K562 (cell line): Measurements from ENCODE around the gene AGAP1. TPM values are rescaled to one million over a fixed set of nuclear protein-coding genes. Genes with fewer than 3 reads are reported as not detected.

ENCODE experiments used
- ATAC-seq: fragments of 200-7000 bp; cut with Tn5 transposase; 3 replicates; pipeline ENCODE4 v1.9.1; 2020; ENCODE audit warnings: moderate library complexity
- BruUV-seq: library from RNA; stranded (reverse); fragments of 400-500 nt; replicated peaks from 2 replicates; lab custom pipeline; 2021; lab: Mats Ljungman, UMichigan
- CTCF ChIA-PET: fragments of 300-600 bp; formaldehyde crosslinking; extraction: SDS; loops from one replicate; lab custom pipeline; 2021; ENCODE audit warnings: low intra/inter-chr PET ratio; lab: Yijun Ruan, JAX
- POLR2A ChIA-PET: fragments of 300-600, 350-650 bp; sonication (Branson Sonifier 250); formaldehyde crosslinking; extraction: SDS; loops from one replicate; lab custom pipeline; 2021; ENCODE audit warnings: antibody characterized with exemption, inconsistent platforms; lab: Yijun Ruan, JAX
- DNase-seq, 4 experiments: peaks; one replicate each; pipeline versions ENCODE4 v3.0.0 to v3.0.0-alpha.2; 2011 to 2018; ENCODE audit warnings: low spot score in 3 of 4, mixed read lengths in 3 of 4; ENCODE audit errors: extremely low read depth in 1 of 4
- FAIRE-seq: peaks from 2 replicates; lab custom pipeline; 2011; peaks lifted over from hg19 to GRCh38; lab: Jason Lieb, UNC
- H2AFZ ChIP-seq: 2 replicates; pipeline ENCODE4 v1.6.0; 2011; ENCODE audit warnings: low read depth, low read length, control low read depth, inconsistent platforms
- H3K27ac ChIP-seq: fragments of 200-600 bp; 3 replicates; pipeline ENCODE4 v1.8.0; 2011; ENCODE audit warnings: low read depth, mild to moderate bottlenecking, control low read depth, inconsistent platforms, low read length, moderate library complexity, mixed read lengths; ENCODE audit errors: extremely low read depth
- H3K27me3 ChIP-seq, 2 experiments: fragments of 300-600 bp in 1 of 2; 2 replicates in 1 of 2; 3 replicates in 1 of 2; pipeline versions ENCODE4 v1.6.0 to v1.8.0; 2011; ENCODE audit warnings: inconsistent platforms in 2 of 2, low read length in 2 of 2, mild to moderate bottlenecking in 1 of 2, mixed read lengths in 1 of 2, moderate library complexity in 1 of 2; ENCODE audit not compliant: control insufficient read depth in 2 of 2, insufficient read depth in 2 of 2
- H3K36me3 ChIP-seq: fragments of 300-600 bp; 3 replicates; pipeline ENCODE4 v1.8.0; 2011; ENCODE audit warnings: mild to moderate bottlenecking, low read length, inconsistent platforms; ENCODE audit not compliant: control insufficient read depth, insufficient read depth
- H3K4me1 ChIP-seq, 2 experiments: fragments of 200-600 bp in 1 of 2; replicated peaks in 1 of 2; 2 replicates in 1 of 2; 3 replicates in 1 of 2; pipeline versions ENCODE4 v1.5.1 to v1.8.0; 2011; ENCODE audit warnings: inconsistent platforms in 2 of 2, low read length in 2 of 2, mild to moderate bottlenecking in 1 of 2, mixed read lengths in 1 of 2, moderate library complexity in 1 of 2; ENCODE audit not compliant: control insufficient read depth in 2 of 2, insufficient read depth in 2 of 2
- H3K4me2 ChIP-seq: 2 replicates; pipeline ENCODE4 v1.6.1; 2011; ENCODE audit warnings: low read length, control low read depth, inconsistent platforms, mixed read lengths; ENCODE audit not compliant: insufficient read depth
- H3K4me3 ChIP-seq: fragments of 200-600 bp; sonication (generic), shearing (Covaris generic); 2 replicates; pipeline ENCODE4 v1.5.1; 2016; ENCODE audit warnings: control low read depth, inconsistent platforms
- H3K79me2 ChIP-seq: fragments of 200-600 bp; 3 replicates; pipeline ENCODE4 v1.8.0; 2011; ENCODE audit warnings: low read length, inconsistent platforms; ENCODE audit not compliant: control insufficient read depth, insufficient read depth
- H3K9ac ChIP-seq, 2 experiments: 2 replicates each; pipeline versions ENCODE4 v1.6.0 to v1.6.1; 2011; ENCODE audit warnings: low read depth in 2 of 2, low read length in 2 of 2, control low read depth in 1 of 2, inconsistent platforms in 1 of 2, mild to moderate bottlenecking in 1 of 2, mixed read lengths in 1 of 2; ENCODE audit not compliant: insufficient read depth in 1 of 2
- H3K9me1 ChIP-seq: one replicate; pipeline ENCODE4 v1.6.0; 2011; ENCODE audit warnings: inconsistent platforms, mild to moderate bottlenecking, low read length, moderate library complexity; ENCODE audit not compliant: control insufficient read depth, insufficient read depth
- H3K9me3 ChIP-seq: replicated peaks from 2 replicates; pipeline ENCODE4 v1.5.1; 2011; ENCODE audit warnings: low read depth, low read length, inconsistent platforms; ENCODE audit not compliant: control insufficient read depth, insufficient read depth
- H4K20me1 ChIP-seq: replicated peaks from 2 replicates; pipeline ENCODE4 v1.6.1; 2011; ENCODE audit warnings: low read length, inconsistent platforms, mixed read lengths; ENCODE audit not compliant: control insufficient read depth, insufficient read depth
- CCNT2 ChIP-seq: IDR thresholded peaks from 2 replicates; pipeline ENCODE4 v1.6.1; 2011; ENCODE audit warnings: borderline replicate concordance, low read depth, mild to moderate bottlenecking, moderate library complexity, mixed read lengths, low read length; ENCODE audit not compliant: insufficient read length; ENCODE audit errors: extremely low read depth
- CHD2 ChIP-seq: IDR thresholded peaks from 2 replicates; pipeline ENCODE4 v1.6.1; 2011; ENCODE audit warnings: low read depth, low read length
- MEIS2 ChIP-seq: fragments of 450-650 bp; IDR thresholded peaks from 2 replicates; pipeline ENCODE4 v1.6.1; 2014; ENCODE audit warnings: mild to moderate bottlenecking; ENCODE audit not compliant: partially characterized antibody
- NFXL1 ChIP-seq: fragments of 450-650 bp; formaldehyde crosslinking; IDR thresholded peaks from 2 replicates; pipeline ENCODE4 v1.4.0; 2021; ENCODE audit warnings: mild to moderate bottlenecking
- NR2C1 ChIP-seq, 2 experiments: fragments of 450-650 bp; IDR thresholded peaks; 2 replicates each; pipeline ENCODE4 v1.6.1; 2017; ENCODE audit warnings: mild to moderate bottlenecking in 2 of 2, antibody characterized with exemption in 1 of 2, inconsistent platforms in 1 of 2, missing compliant biosample characterization in 1 of 2, missing genetic modification characterization in 1 of 2
- POU5F1 ChIP-seq: fragments of 150-350 bp; IDR thresholded peaks from 2 replicates; pipeline ENCODE4 v1.6.1; 2014; ENCODE audit warnings: borderline replicate concordance, low read length, low read depth, mild to moderate bottlenecking; ENCODE audit not compliant: partially characterized antibody
- RFX1 ChIP-seq: fragments of 450-650 bp; IDR thresholded peaks from 2 replicates; pipeline ENCODE4 v1.6.1; 2016; ENCODE audit warnings: mild to moderate bottlenecking, moderate library complexity
- RFX5 ChIP-seq: IDR thresholded peaks from 2 replicates; pipeline ENCODE4 v1.6.1; 2011; ENCODE audit warnings: low read depth, mild to moderate bottlenecking, improper control_type of control experiment, low read length
- ZNF212 ChIP-seq: fragments of 450-650 bp; formaldehyde crosslinking; IDR thresholded peaks from 2 replicates; pipeline ENCODE4 v1.4.0; 2020; ENCODE audit warnings: mild to moderate bottlenecking
- WGBS: fragments of 100-300 bp; shearing (Covaris generic); methylation state at CpG from one replicate; pipeline ENCODE4 v1.1.6; 2016; ENCODE audit warnings: low coverage, mixed read lengths; ENCODE audit not compliant: insufficient coverage; ENCODE audit errors: missing lambda C conversion rate; 5-methylcytosine and 5-hydroxymethylcytosine counted together
- in situ Hi-C: fragments of 300-500 bp; cut with MboI; formaldehyde crosslinking; loops from 4 replicates; pipeline ENCODE4 v1.15.0; 2018; ENCODE audit warnings: inconsistent platforms, mixed read lengths
- intact Hi-C: fragments of 100-400 bp; cut with micrococcal nuclease; formaldehyde crosslinking; loops from 2 replicates; pipeline ENCODE4 v1.14.2; 2022
- polyA plus RNA-seq, 8 experiments: library from polyadenylated mRNA; depleted of rRNA in 4 of 8; stranded (reverse) in 5 of 8; unstranded in 3 of 8; fragments of >200 nt; fragmentation: Nextera tagmentation in 2 of 8; fragmentation: Illumina TruSeq in 1 of 8; extraction: Ambion mirVana in 2 of 8; extraction: Trizol in 1 of 8; gene quantifications; 2 replicates each; pipeline versions ENCODE4 v1.2.1 to v1.2.3, GENCODE V29; 2011 to 2014; ENCODE audit warnings: inconsistent platforms in 1 of 8, missing spikeins in 1 of 8
- total RNA-seq, 7 experiments: library from RNA; depleted of rRNA in 6 of 7; stranded (reverse); fragments of >200 nt in 6 of 7; fragmentation: Illumina TruSeq in 2 of 7; extraction: Trizol in 2 of 7; gene quantifications; 2 replicates each; pipeline versions ENCODE4 v1.2.1 to v1.2.3, GENCODE V29; 2011 to 2021; ENCODE audit warnings: low replicate concordance in 1 of 7
- TF ChIP-seq, protein P1 (sequence below): fragments of 450-650 bp; conservative IDR thresholded peaks from 2 replicates; pipeline ENCODE4 v1.6.1; 2016; ENCODE audit warnings: missing genetic modification characterization, low read depth, mild to moderate bottlenecking, missing compliant biosample characterization, moderate library complexity
- TF ChIP-seq, protein P2 (sequence below): fragments of 250-450 bp; sonication (Bioruptor Pico); IDR thresholded peaks from 2 replicates; pipeline ENCODE4 v1.4.0; 2020; ENCODE audit warnings: mild to moderate bottlenecking, moderate library complexity
- TF ChIP-seq, protein P3 (sequence below): fragments of 250-450 bp; sonication (Bioruptor Pico); IDR thresholded peaks from 2 replicates; pipeline ENCODE4 v1.8.0; 2022; ENCODE audit warnings: moderate library complexity, mild to moderate bottlenecking, inconsistent platforms
- TF ChIP-seq, protein P4 (sequence below): fragments of 450-650 bp; formaldehyde crosslinking; IDR thresholded peaks from 2 replicates; pipeline ENCODE4 v1.4.0; 2020; ENCODE audit warnings: mild to moderate bottlenecking, moderate library complexity
- TF ChIP-seq, protein P5 (sequence below): fragments of 250-450 bp; sonication (Bioruptor Pico); IDR thresholded peaks from 2 replicates; pipeline ENCODE4 v1.5.0; 2021

AGAP1 gene
- total and polyA plus RNA-seq, 9 of the 15 experiments (the other 6 are each of a cell fraction or from before 2014, with no cell fraction given): 1.3 to 24.0 (median 10.6) TPM

DNA sequence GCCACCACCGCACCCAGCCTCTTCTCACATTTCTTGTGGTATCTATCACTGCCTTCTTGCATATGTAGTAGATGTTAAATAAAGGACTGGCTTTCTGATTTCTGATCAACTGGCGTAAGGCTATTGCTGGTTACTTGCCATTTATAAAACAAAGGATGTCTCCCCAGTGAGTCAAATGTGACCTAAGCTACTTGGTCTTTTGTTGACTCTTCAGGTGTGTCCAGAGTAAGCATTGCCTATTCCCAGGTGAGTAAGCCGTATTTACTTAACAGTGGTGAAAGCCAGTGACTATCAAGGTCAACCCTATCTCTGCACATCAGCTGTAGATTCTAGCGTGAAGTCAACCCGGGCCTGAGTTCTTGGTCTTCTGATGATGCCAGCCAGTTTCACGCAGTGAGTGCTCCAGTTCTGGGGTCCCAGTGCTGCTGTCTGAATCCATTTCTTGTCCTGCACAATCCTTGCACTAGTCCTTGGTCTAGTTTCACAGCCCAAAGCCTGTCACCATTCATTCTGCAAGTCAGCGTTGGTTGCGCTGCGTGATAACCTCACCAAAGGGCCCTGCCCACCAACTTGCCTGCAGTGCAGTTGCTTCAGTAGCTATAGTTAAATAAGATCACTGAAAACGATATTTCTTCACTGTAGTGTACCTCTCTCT is 554.2 kb downstream of the AGAP1 start:
- ATAC-seq (no peak), DNase-seq (no peak), FAIRE-seq (no peak)
- intact Hi-C loops (no loop called here), in situ Hi-C loops (no loop called here)
- Histone ChIP-seq H3K9me3 (no peaks in the 10 kb centered on the region), H3K27ac (no peak overlapping the region), H3K4me2 (no peak overlapping the region), H3K4me3 (no peak overlapping the region), H3K9ac (no peak overlapping the region), H3K4me1 (no peaks in the 10 kb centered on the region), H2AFZ (no peak overlapping the region), H4K20me1 (no peaks in the 10 kb centered on the region), H3K9me1 (no peaks in the 10 kb centered on the region), H3K36me3 (peaks cover 3% of the 10 kb centered on the region; the same call in 1 of the 3 replicates), H3K27me3 (no peaks in the 10 kb centered on the region), H3K79me2 (no peaks in the 10 kb centered on the region)
- POLR2A ChIA-PET: interaction anchor here (1.0 kb wide), 1 partner anchor 15 kb away, joined by 4 read pairs; no protein-coding TSS in a partner anchor
- 76% methylated on average over 10 of the region's 10 CpGs for WGBS
- CTCF ChIA-PET: no interaction called here
- BruUV-seq: no TSS peak
- TF ChIP-seq, protein P1, sequence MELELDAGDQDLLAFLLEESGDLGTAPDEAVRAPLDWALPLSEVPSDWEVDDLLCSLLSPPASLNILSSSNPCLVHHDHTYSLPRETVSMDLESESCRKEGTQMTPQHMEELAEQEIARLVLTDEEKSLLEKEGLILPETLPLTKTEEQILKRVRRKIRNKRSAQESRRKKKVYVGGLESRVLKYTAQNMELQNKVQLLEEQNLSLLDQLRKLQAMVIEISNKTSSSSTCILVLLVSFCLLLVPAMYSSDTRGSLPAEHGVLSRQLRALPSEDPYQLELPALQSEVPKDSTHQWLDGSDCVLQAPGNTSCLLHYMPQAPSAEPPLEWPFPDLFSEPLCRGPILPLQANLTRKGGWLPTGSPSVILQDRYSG (tag): no peak
- TF ChIP-seq, protein P2, sequence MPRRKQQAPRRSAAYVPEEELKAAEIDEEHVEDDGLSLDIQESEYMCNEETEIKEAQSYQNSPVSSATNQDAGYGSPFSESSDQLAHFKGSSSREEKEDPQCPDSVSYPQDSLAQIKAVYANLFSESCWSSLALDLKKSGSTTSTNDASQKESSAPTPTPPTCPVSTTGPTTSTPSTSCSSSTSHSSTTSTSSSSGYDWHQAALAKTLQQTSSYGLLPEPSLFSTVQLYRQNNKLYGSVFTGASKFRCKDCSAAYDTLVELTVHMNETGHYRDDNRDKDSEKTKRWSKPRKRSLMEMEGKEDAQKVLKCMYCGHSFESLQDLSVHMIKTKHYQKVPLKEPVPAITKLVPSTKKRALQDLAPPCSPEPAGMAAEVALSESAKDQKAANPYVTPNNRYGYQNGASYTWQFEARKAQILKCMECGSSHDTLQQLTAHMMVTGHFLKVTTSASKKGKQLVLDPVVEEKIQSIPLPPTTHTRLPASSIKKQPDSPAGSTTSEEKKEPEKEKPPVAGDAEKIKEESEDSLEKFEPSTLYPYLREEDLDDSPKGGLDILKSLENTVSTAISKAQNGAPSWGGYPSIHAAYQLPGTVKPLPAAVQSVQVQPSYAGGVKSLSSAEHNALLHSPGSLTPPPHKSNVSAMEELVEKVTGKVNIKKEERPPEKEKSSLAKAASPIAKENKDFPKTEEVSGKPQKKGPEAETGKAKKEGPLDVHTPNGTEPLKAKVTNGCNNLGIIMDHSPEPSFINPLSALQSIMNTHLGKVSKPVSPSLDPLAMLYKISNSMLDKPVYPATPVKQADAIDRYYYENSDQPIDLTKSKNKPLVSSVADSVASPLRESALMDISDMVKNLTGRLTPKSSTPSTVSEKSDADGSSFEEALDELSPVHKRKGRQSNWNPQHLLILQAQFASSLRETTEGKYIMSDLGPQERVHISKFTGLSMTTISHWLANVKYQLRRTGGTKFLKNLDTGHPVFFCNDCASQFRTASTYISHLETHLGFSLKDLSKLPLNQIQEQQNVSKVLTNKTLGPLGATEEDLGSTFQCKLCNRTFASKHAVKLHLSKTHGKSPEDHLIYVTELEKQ (CRISPR knock-in tag): no peak
- TF ChIP-seq, protein P3, sequence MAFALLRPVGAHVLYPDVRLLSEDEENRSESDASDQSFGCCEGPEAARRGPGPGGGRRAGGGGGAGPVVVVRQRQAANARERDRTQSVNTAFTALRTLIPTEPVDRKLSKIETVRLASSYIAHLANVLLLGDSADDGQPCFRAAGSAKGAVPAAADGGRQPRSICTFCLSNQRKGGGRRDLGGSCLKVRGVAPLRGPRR: no peak
- TF ChIP-seq CCNT2: no peak
- TF ChIP-seq CHD2: no peak
- TF ChIP-seq, protein P4, sequence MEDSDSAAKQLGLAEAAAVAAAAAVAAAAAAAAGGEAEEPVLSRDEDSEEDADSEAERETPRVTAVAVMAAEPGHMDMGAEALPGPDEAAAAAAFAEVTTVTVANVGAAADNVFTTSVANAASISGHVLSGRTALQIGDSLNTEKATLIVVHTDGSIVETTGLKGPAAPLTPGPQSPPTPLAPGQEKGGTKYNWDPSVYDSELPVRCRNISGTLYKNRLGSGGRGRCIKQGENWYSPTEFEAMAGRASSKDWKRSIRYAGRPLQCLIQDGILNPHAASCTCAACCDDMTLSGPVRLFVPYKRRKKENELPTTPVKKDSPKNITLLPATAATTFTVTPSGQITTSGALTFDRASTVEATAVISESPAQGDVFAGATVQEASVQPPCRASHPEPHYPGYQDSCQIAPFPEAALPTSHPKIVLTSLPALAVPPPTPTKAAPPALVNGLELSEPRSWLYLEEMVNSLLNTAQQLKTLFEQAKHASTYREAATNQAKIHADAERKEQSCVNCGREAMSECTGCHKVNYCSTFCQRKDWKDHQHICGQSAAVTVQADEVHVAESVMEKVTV (CRISPR knock-in tag): no peak
- TF ChIP-seq NR2C1 (IDR thresholded peaks at IDR 0.05): no peak
- TF ChIP-seq NR2C1 (tag; IDR thresholded peaks at IDR 0.05): no peak
- TF ChIP-seq ZNF212 (CRISPR knock-in tag): no peak
- no peak for TF ChIP-seq NFXL1 (CRISPR knock-in tag)
- TF ChIP-seq RFX1: no peak
- TF ChIP-seq, protein P5, sequence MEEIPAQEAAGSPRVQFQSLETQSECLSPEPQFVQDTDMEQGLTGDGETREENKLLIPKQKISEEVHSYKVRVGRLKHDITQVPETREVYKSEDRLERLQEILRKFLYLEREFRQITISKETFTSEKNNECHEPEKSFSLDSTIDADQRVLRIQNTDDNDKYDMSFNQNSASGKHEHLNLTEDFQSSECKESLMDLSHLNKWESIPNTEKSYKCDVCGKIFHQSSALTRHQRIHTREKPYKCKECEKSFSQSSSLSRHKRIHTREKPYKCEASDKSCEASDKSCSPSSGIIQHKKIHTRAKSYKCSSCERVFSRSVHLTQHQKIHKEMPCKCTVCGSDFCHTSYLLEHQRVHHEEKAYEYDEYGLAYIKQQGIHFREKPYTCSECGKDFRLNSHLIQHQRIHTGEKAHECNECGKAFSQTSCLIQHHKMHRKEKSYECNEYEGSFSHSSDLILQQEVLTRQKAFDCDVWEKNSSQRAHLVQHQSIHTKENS (CRISPR knock-in tag): no peak
- no peak for TF ChIP-seq RFX5
- no peak for TF ChIP-seq MEIS2
- TF ChIP-seq POU5F1: no peak
